ENCODE measurements around the gene BCAM.
"Not testable (repeated sequence)": the region's sequence is repeated elsewhere in the genome, so short reads cannot be mapped to it uniquely, and the experiment has no call there.

BCAM gene

GRCh38 chr19:44772959-44773358 lies 35.9 kb upstream of the BCAM start:
- no peak for TF ChIP-seq CTCF (IDR thresholded peaks at IDR 0.05)
- TF ChIP-seq ZFX (IDR thresholded peaks at IDR 0.05; ENCODE audit: borderline replicate concordance) = no peak
- H3K27ac ChIP-seq = no peak overlapping the region

GRCh38 chr19:44775676-44776240 lies 33.1 kb upstream of the BCAM start:
- no peak for TF ChIP-seq CTCF (IDR thresholded peaks at IDR 0.05)
- TF ChIP-seq ZFX (IDR thresholded peaks at IDR 0.05; ENCODE audit: borderline replicate concordance) = no peak
- no peak overlapping the region for H3K27ac ChIP-seq

DNA sequence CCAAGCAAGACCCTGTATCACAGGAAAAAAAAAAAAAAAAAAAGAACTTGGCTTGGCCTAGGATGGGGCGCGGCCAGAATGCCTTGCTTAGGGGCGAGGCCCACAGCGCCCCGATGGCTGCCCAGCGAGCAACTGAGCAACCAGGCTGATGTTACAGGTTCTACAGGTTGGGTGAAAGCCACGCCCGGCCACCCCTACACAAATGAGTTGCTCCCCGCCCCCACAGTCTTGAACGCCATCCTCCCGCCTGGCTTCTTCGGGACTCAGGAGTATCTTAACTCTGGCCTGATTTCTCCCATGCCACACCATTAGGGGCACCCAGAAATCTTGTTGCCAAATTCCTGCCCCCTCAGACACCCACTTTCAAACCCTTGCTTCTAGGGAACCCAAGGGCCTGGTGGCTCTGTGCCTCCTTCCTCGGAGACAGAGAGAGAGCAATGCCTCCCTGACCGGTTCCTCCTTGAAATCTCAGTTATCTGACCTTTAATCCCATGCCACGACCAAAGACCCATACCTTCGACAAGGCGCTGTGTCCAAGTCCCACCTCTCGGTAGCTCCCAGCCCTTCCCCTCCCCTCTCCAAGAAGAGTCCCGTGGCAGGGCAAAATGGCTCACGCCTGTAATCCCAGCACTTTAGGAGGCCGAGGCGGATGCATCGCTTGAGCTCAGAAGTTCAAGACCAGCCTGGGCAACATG lies 32.4 kb upstream of the BCAM start:
- no peak overlapping the region for H3K27ac ChIP-seq

DNA sequence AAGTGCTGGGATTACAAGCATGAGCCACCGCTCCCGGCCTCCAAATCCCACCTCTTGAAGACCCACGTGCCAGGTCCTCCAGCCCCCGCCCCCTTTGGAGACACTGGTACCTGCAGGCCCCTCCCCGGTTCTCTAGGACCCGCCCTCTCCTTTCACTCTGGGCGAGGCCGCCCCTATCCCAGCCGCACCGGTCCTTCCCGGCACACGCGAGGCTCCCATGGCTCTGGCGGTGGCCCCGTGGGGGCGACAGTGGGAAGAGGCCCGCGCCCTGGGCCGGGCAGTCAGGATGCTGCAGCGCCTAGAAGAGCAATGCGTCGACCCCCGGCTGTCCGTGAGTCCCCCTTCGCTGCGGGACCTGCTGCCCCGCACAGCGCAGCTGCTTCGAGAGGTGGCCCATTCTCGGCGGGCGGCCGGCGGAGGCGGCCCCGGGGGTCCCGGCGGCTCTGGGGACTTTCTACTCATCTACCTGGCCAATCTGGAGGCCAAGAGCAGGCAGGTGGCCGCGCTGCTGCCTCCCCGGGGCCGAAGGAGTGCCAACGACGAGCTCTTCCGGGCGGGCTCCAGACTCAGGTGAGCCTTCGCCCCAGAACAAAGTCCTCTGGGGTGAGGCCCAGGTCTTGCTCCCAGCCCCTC lies 31.1 kb upstream of the BCAM start, which contains the start of gene CBLC:
Gene CBLC, plus strand, starts transcription at position 176 of the 633 bp plus-strand sequence. Its CDS starts 42 bp downstream, at position 218.
- peak within 1 kb of the TSS; percentile 58 for H3K27ac ChIP-seq
- TF ChIP-seq CTCF (IDR thresholded peaks at IDR 0.05) (peak; percentile 70), ZFX (IDR thresholded peaks at IDR 0.05; ENCODE audit: borderline replicate concordance) (no peak)

More for the DNA sequence above, 32.4 kb upstream of the BCAM start:
- TF ChIP-seq CTCF (IDR thresholded peaks at IDR 0.05) (no peak), ZFX (IDR thresholded peaks at IDR 0.05; ENCODE audit: borderline replicate concordance) (no peak)

DNA sequence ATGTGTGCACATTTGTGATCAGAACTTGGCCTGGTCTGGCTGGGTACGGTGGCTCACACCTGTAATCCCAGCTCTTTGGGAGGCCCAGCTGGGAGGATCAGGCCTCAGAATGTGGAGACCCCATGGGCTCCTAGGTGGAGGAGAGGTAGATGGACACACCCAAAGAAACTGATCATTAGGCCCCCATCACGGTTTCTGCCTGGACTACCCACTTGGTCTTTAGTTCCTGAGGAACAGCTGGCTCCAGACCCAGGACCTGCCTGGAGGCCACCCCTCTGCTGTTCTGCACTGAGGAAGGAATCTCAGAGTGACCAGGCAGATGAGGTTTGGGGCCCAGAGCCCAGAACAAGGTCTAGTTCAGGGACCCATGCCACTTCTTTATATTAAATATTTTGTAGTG lies 29.8 kb upstream of the BCAM start:
- TF ChIP-seq CTCF (IDR thresholded peaks at IDR 0.05) = no peak
- TF ChIP-seq ZFX (IDR thresholded peaks at IDR 0.05; ENCODE audit: borderline replicate concordance) = no peak
- no peak overlapping the region for H3K27ac ChIP-seq

GRCh38 chr19:44781694-44782093 lies 27.2 kb upstream of the BCAM start:
- not testable (repeated sequence) for H3K27ac ChIP-seq

DNA sequence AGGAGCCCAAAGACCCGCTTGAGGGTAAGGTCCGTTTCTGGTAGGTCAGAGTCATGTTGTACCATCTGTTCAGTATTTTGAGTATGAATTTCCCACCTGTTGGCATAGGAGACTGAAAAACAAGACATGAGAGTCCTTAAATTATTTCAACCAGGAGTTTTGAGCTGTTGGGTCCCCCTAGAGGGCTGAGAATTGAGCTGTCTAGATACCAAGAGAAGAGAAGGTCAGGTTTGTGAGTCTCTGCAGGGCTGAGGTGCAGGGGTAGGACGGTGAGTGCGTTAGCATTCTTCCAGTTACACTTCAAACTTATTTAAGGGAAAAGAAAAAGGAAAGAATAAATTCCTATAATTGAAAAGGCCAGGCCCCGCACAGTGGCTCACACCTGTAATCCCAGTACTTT lies 26.2 kb upstream of the BCAM start:
- H3K27ac ChIP-seq = no peak overlapping the region
- TF ChIP-seq CTCF (IDR thresholded peaks at IDR 0.05) (no peak), ZFX (IDR thresholded peaks at IDR 0.05; ENCODE audit: borderline replicate concordance) (no peak)
